Spleen (tissue), 11 donors: ENCODE results near the gene PAM. TPM values are rescaled to one million over a fixed set of nuclear protein-coding genes. Genes with fewer than 3 reads are reported as not detected.

Experiments used
- DNase-seq: peaks from one replicate; pipeline ENCODE4 v3.0.0-alpha.2; 2020
- H3K27ac ChIP-seq, 8 donors: fragments of 200-600 bp; sonication (generic) in 7 of 8; 1 replicate in 4 of 8; 2 replicates in 4 of 8; pipeline versions ENCODE4 v1.5.0 to v1.8.0; 2016 to 2021; ENCODE audit warnings: inconsistent platforms in 4 of 8, mild to moderate bottlenecking in 4 of 8, moderate library complexity in 1 of 8
- H3K27me3 ChIP-seq, 7 donors: fragments of 200-600 bp; sonication (generic) in 6 of 7; replicated peaks in 1 of 7; 1 replicate in 4 of 7; 2 replicates in 3 of 7; pipeline versions ENCODE4 v1.5.0 to v1.8.0; 2016 to 2021; ENCODE audit warnings: inconsistent platforms in 3 of 7, mild to moderate bottlenecking in 1 of 7
- H3K36me3 ChIP-seq, 6 donors: fragments of 200-600 bp; sonication (generic) in 5 of 6; 1 replicate in 4 of 6; 2 replicates in 2 of 6; pipeline versions ENCODE4 v1.5.0 to v1.8.0; 2016 to 2021; ENCODE audit warnings: inconsistent platforms in 2 of 6
- H3K4me1 ChIP-seq, 6 donors: fragments of 200-600 bp; sonication (generic) in 5 of 6; 1 replicate in 3 of 6; 2 replicates in 3 of 6; pipeline versions ENCODE4 v1.5.0 to v1.8.0; 2016 to 2021; ENCODE audit warnings: inconsistent platforms in 3 of 6
- H3K4me3 ChIP-seq, 8 donors: fragments of 200-600 bp; sonication (generic) in 7 of 8; 1 replicate in 4 of 8; 2 replicates in 4 of 8; pipeline versions ENCODE4 v1.5.0 to v1.8.0; 2016 to 2021; ENCODE audit warnings: inconsistent platforms in 4 of 8, mild to moderate bottlenecking in 4 of 8, moderate library complexity in 2 of 8
- H3K9me3 ChIP-seq, 8 donors: fragments of 200-600 bp; sonication (generic) in 7 of 8; 1 replicate in 4 of 8; 2 replicates in 4 of 8; pipeline versions ENCODE4 v1.5.0 to v1.8.0; 2016 to 2021; ENCODE audit warnings: inconsistent platforms in 4 of 8
- CTCF ChIP-seq, 11 experiments: fragments of 200-600 bp in 7 of 11; fragments of 450-650 bp in 4 of 11; sonication (generic) in 4 of 11; IDR thresholded peaks in 8 of 11; conservative IDR thresholded peaks in 3 of 11; 1 replicate in 7 of 11; 2 replicates in 4 of 11; pipeline versions ENCODE4 v1.4.0 to v1.8.0; 2016 to 2021; ENCODE audit warnings: antibody characterized with exemption in 11 of 11, inconsistent platforms in 4 of 11, mild to moderate bottlenecking in 1 of 11
- POLR2A ChIP-seq, 3 donors: fragments of 450-650 bp; IDR thresholded peaks; one replicate each; pipeline ENCODE4 v1.5.1; 2017; ENCODE audit warnings: antibody characterized with exemption in 3 of 3, mild to moderate bottlenecking in 1 of 3
- POLR2AphosphoS5 ChIP-seq, 3 donors: sonication (generic); formaldehyde crosslinking; IDR thresholded peaks; one replicate each; pipeline ENCODE4 v1.5.1; 2017; ENCODE audit warnings: antibody characterized with exemption in 3 of 3
- WGBS, 5 donors: extraction: QIAGEN DNeasy Blood & Tissue Kit in 3 of 5; methylation state at CpG; one replicate each; pipeline versions ENCODE4 v1.1.5 to v1.1.7; 2013 to 2018; 5-methylcytosine and 5-hydroxymethylcytosine counted together
- intact Hi-C: fragments of 100-400 bp; cut with DNase I; formaldehyde crosslinking; loops from one replicate; pipeline ENCODE4 v1.15.0; 2023; ENCODE audit warnings: low total_unique reads
- polyA plus RNA-seq, 3 donors: library from polyadenylated mRNA; stranded (reverse); fragments of 200-250 nt; gene quantifications; one replicate each; pipeline ENCODE4 v1.2.1, GENCODE V29; 2013
- total RNA-seq, 7 donors: library from RNA; depleted of rRNA in 3 of 7; stranded (reverse); fragments of >200 nt in 3 of 7; fragmentation: NEBNext Ultra II Directional in 4 of 7; extraction: Animal tissue kit (Norgen Biotek cat#: 25700) in 4 of 7; gene quantifications; one replicate each; pipeline versions ENCODE4 v1.1.0 to v1.2.1, GENCODE V29; 2016 to 2021
- donor health status: healthy with polysubstance abuse.
- donor health status: DM: no; HTN: no; CAD: no; lungs with moderate emphysema.
- donor health status: DM: no; HTN: no; CAD: no.
- donor health status: Bipolar disorder and iron deficiency.
- donor health status: healthy.
- donor health status: DM: no; HTN: no; CAD: no.
- donor health status: DM: yes; HTN: yes; CAD: no.

Gene PAM
- total and polyA plus RNA-seq, 10 donors = 37.4 to 155 (median 110) TPM

DNA sequence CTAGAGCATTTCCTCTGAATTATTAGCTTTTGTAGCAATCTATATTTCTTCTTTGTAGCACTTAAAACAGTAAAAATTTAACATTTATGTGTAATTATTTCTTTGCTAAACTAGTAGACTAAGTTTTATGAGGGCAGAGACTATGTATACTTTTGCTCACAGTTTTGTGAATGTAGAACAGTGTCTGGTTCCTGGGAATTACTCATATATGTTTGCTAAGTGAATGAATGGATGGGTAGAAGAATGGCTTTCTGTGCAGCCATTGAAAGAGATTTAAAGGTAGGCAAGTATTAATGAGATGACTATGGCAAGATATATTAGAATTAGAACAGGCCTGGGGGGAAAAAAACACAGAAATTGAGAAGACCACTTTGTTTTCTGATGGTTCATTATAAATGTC is 140.1 kb downstream of the PAM start:
- H3K4me1 ChIP-seq = no peaks in the 10 kb centered on the region
- TF ChIP-seq POLR2A (IDR thresholded peaks at IDR 0.05) (no peak), POLR2AphosphoS5 (IDR thresholded peaks at IDR 0.05) (no peak), CTCF (IDR thresholded peaks at IDR 0.05 in 8 of 11, conservative IDR thresholded peaks at IDR 0.05 in 3 of 11) (no peak)
- intact Hi-C loops = no loop called here

GRCh38 chr5:102895976-102896375 is 140.9 kb downstream of the PAM start:
- Histone ChIP-seq H3K27ac (no peak overlapping the region), H3K4me3 (no peak overlapping the region), H3K27me3 (no peaks in the 10 kb centered on the region), H3K9me3 (no peaks in the 10 kb centered on the region), H3K4me1 (no peaks in the 10 kb centered on the region), H3K36me3 (no peaks in the 10 kb centered on the region)
- intact Hi-C loops = no loop called here
- TF ChIP-seq CTCF (IDR thresholded peaks at IDR 0.05 in 8 of 11, conservative IDR thresholded peaks at IDR 0.05 in 3 of 11) (no peak), POLR2AphosphoS5 (IDR thresholded peaks at IDR 0.05) (no peak), POLR2A (IDR thresholded peaks at IDR 0.05) (no peak)
- WGBS, 5 donors = 90 to 97% (median 96%) methylated on average over 6 of the region's 6 CpGs
- no peak for DNase-seq

More for the DNA sequence above, 140.1 kb downstream of the PAM start:
- no peak overlapping the region for H3K4me3 ChIP-seq
- no peaks in the 10 kb centered on the region for H3K27me3 ChIP-seq
- H3K27ac ChIP-seq = no peak overlapping the region
- no peaks in the 10 kb centered on the region for H3K36me3 ChIP-seq
- no peaks in the 10 kb centered on the region for H3K9me3 ChIP-seq
- no peak for DNase-seq

DNA sequence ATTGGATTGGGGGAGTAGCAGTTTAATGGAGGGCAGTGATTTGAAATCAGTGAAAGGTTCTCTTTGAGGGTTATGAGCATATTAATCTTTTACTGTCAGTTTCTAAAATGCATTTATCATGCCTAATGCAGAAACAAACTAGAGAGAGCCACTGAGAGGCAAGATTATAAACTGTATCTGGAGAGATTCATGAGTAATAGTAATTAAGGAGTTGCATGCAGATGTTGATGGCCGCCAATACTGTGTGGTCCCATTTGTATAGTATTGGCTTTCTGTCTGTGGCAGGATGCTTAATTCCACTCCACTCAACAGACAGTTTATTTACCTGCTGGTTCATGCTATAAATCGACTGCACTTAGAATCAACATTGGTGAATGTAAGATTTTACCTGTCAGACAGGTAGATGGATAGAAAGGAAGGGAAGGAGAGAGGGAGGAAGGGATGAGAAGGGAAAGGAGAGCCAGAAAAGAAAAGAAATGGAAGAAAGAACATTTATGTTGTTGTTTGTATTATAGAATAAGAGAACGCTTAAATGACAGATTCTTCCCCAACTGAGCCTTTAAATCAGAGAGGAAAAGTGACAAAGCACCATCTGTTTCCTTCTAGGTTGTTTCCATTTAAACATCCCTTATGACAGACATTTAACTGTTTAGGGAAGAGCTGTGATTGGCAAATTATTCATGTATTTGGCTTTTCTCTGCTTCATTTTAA is 146.5 kb downstream of the PAM start:
- TF ChIP-seq CTCF (IDR thresholded peaks at IDR 0.05 in 8 of 11, conservative IDR thresholded peaks at IDR 0.05 in 3 of 11) = no peak
- TF ChIP-seq POLR2A (IDR thresholded peaks at IDR 0.05) = no peak
- TF ChIP-seq POLR2AphosphoS5 (IDR thresholded peaks at IDR 0.05) = no peak
- WGBS, 5 donors = 67 to 76% (median 73%) methylated on average over 3 of the region's 3 CpGs
- Histone ChIP-seq H3K9me3 (peaks cover 0 to 4% (median under 1%) of the 10 kb centered on the region in 8 donors), H3K27ac (no peak overlapping the region), H3K4me1 (no peaks in the 10 kb centered on the region), H3K4me3 (no peak overlapping the region), H3K36me3 (no peaks in the 10 kb centered on the region), H3K27me3 (no peaks in the 10 kb centered on the region)
- intact Hi-C loops = no loop called here
- no peak for DNase-seq

DNA sequence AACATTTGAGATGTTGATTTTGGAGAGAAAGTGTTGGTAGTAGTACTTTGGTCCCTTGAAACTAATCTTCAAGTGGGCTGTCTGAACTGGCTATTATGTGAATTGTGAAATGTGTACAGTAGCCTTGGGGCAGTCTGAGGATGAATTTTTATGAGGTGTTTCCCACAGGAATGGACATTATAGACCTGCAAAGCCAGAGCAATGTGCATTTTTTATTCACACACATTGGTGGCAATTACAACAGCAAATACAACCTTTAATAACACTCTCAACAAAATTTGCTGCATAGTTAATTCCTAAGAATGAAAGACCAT is 147.0 kb downstream of the PAM start:
- Histone ChIP-seq H3K4me1 (no peaks in the 10 kb centered on the region), H3K9me3 (peaks cover 0 to 9% (median 6%) of the 10 kb centered on the region in 8 donors), H3K36me3 (no peaks in the 10 kb centered on the region), H3K4me3 (no peak overlapping the region), H3K27me3 (no peaks in the 10 kb centered on the region), H3K27ac (no peak overlapping the region)
- TF ChIP-seq POLR2A (IDR thresholded peaks at IDR 0.05) (no peak), CTCF (IDR thresholded peaks at IDR 0.05 in 8 of 11, conservative IDR thresholded peaks at IDR 0.05 in 3 of 11) (no peak), POLR2AphosphoS5 (IDR thresholded peaks at IDR 0.05) (no peak)
- DNase-seq = no peak
- intact Hi-C loops = no loop called here
